Activated CD4-positive, alpha-beta T cell treated with anti-CD3 and anti-CD28 coated beads for 48 hours (primary cell): ENCODE measurements around the gene KLF15.

Experiments
- DNase-seq: peaks from one replicate; pipeline ENCODE4 v3.0.0-alpha.2; 2020

The KLF15 gene

DNA sequence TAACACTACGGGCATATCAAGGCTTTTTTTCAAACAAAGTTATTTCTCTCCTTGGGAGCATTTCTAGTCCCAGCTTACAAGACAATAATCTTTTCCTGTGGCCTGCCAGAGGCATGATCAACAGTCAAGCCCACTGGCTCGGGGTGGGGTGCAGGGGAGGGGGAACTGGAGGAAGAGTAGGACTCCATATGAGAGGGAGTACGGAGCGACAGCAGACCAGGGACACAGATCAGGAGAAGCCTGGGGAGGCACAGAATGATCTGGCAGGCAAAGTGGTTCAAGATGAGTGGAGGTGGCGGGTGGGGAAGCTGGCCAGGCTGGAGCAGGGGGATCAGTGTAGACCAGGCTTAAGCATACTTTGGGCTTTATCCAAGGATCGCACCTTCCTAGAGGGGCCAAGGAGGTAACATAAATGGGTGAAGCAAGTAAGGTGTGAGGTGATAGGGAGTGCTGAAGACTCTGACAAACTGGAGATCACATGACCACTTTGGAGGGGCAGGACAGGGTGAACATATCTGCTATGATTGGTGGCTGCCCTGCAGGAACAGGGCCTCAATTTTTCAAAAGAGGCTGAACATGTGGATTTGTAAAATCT, 37.4 kb downstream of the KLF15 start:
- DNase-seq = no peak

GRCh38 chr3:126317029-126317996, 39.9 kb downstream of the KLF15 start:
- DNase-seq = no peak

DNA sequence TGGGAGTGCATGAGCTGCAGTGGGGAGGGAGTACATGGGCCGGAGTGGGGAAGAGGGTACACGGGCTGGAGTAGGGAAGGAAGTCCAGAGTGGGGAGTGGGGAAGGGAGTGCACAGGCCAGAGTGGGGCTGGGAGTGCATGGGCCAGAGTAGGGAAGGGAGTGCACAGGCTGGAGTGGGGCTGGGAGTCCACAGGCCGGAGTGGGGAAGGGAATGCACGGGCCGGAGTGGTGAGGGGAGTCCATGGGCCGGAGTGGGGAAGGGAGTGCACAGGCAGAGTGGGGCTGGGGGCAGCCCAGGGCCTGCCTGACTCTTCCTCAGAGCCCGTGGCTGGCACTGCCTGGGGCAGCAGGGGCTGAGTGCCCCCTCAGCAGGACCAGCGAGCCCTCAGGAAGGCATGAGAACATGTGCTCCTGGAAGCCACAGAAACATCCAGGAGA, 40.7 kb downstream of the KLF15 start:
- DNase-seq = no peak

GRCh38 chr3:126316031-126316461, 41.2 kb downstream of the KLF15 start:
- DNase-seq = no peak

- DNase-seq = no peak
Measured at GRCh38 chr3:126314790-126315658, 42.2 kb downstream of the KLF15 start.

DNA sequence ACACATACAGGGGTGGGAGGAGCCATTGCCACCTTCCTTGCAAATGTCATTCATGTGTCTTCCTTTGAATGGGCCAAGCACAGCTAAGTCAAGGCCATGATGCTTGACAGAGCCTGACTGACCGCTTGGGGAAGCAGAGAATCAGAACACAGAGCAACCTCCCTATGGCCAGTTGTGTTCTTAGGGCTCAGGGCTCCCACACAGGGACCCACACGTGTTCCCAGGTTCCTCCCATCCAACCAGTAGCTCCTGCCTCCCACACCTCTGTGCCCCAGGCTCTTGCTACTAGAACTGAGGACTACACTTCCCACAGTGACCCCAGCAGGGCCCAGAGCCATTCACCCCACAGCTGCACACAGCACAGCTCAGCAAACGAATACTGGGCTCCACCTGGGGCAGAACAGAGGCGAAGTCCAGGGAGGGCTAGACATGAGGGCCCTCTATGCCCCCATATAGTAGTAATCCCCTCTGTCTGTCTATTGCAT, 42.9 kb downstream of the KLF15 start:
- DNase-seq = no peak

- DNase-seq = no peak
Measured at GRCh38 chr3:126313580-126314304, 43.5 kb downstream of the KLF15 start.

- no peak for DNase-seq
Measured at GRCh38 chr3:126313166-126313565, 44.0 kb downstream of the KLF15 start.

GRCh38 chr3:126312341-126312740, 44.9 kb downstream of the KLF15 start:
- no peak for DNase-seq

GRCh38 chr3:126311338-126311978, 45.8 kb downstream of the KLF15 start:
- no peak for DNase-seq

GRCh38 chr3:126310816-126311215, 46.4 kb downstream of the KLF15 start:
- no peak for DNase-seq

- DNase-seq = no peak
Measured at GRCh38 chr3:126309861-126310655, 47.1 kb downstream of the KLF15 start.

- no peak for DNase-seq
Measured at GRCh38 chr3:126309165-126309564, 48.0 kb downstream of the KLF15 start.

DNA sequence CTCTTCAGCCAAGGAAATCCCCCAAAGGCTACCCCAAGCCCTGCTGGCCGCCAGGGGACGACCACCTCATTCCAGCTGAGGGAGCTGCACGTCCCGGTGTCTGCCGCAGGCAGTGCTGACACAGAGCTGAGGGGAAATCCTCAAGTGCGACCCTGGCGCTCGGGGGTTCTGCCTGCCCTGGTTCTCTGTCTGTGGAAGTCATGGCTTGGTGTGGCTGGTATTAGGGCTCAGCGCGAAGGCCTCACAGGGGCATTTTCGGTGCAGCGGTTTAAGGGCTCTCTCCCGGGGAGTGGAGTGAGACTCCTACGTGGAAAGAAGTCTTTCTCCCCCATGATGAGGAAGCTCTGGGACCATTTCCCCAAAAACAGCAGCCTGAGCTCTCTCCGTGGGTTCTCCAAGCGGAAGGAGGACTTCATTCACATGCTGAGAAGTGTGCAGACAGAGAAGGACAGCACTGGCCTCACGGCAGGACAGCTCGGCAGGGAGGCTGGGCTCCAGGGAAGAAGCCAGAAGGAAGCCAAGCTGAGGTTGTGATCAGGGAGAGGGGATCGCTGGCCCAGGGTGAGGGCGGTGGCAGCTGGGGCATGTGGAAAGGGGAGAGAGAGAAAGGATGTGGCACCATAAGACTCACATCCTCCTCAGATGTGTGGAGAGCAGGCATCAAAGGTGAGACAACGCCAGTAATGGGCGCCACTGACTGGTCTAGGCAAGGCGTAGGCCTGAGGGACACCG, 48.6 kb downstream of the KLF15 start:
- DNase-seq = no peak

- DNase-seq = no peak
Measured at GRCh38 chr3:126307591-126308393, 49.4 kb downstream of the KLF15 start.

DNA sequence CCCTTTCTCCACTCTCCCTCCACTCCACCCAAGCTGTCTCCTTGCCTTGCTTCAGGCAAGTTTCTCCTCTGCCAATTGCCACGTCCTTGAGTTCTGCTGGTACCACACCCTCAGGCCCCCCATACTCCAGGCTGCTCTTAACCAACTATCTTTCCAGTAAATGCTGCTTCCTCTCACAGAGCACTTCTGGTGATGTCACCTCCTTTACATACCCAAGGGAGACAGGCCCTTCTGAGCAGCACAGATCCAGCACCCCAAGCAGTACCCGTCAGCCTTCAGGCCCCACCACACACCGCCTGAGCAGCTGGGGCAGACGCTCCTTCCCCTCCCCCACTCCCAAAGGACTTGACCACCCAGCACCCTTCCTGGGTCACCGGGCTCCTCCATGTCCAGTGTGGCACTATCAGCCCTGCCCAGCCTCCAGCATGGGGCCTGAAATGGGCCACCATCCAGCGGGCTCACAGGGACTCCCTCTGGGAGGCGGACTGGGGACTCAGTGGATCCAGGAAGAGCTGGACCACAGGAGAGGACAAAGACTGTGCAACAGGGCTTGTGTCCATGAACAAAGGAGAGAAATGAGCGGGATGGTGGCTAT, 50.2 kb downstream of the KLF15 start:
- no peak for DNase-seq

GRCh38 chr3:126306397-126306796, 50.8 kb downstream of the KLF15 start:
- no peak for DNase-seq

DNA sequence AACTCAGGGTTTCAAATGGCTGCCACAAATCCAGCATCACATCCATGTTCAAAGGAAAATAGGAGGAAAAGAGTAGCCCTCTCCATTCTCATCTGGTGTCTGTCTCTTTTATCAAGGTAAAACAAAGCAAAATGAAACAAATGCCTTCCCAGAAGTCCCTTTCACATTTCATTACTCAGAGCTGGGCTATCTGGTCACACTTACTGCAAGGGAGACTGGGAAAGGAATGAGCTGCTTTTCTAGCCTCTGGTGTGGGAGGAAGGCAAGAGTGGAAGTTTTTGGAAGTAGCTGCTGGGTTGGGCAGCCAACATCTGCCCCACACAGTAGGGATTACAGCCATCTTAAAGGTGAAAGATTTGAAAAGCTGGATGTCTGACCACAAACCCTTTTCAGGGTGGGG, 51.8 kb downstream of the KLF15 start:
- no peak for DNase-seq

DNA sequence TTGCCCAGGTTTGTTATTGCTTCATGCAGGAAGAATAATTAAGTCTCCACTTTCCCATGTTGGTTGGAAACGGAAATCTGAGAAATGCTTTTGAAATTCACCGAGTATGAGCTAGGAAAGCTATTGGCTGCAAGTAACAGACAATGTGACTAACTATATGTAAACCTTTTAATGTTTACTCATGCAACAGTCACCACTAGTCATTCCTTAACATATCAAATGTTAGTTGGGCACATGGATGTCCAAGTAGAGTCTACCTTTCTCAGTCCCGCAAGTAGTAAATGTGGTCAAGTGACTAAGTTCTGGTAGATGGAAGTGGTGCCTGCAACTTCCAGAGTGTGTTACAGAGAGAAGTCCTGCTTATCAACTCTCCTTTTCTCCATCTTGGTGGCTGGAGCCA, 52.5 kb downstream of the KLF15 start:
- no peak for DNase-seq
